Measurements from ENCODE around the gene ADCY9.
"Not testable (repeated sequence)": the region's sequence is repeated elsewhere in the genome, so short reads cannot be mapped to it uniquely, and the experiment has no call there.

Gene ADCY9

GRCh38 chr16:4046221-4046620, 70.0 kb downstream of the ADCY9 start:
- Histone ChIP-seq H3K9ac (ENCODE audit: low read length in 5 of 5) (no peak overlapping the region), H3K4me1 (ENCODE audit: control insufficient read depth in 5 of 5, insufficient read depth in 5 of 5, low read length in 5 of 5) (no peaks in the 10 kb centered on the region), H3K36me3 (ENCODE audit: control insufficient read depth in 5 of 5, insufficient read depth in 5 of 5, low read length in 5 of 5) (no peaks in the 10 kb centered on the region), H3K4me3 (ENCODE audit: low read depth in 1 of 5, low read length in 5 of 5) (no peak overlapping the region), H3K27me3 (ENCODE audit: control insufficient read depth in 5 of 5, insufficient read depth in 4 of 5, low read length in 5 of 5) (no peaks in the 10 kb centered on the region), H3K9me3 (ENCODE audit: control insufficient read depth in 5 of 5, low read length in 5 of 5) (no peaks in the 10 kb centered on the region), H3K27ac (ENCODE audit: low read depth, low read length) (no peak overlapping the region)

- H3K4me1 ChIP-seq (ENCODE audit: control insufficient read depth in 5 of 5, insufficient read depth in 5 of 5, low read length in 5 of 5); H3K27me3 ChIP-seq (ENCODE audit: control insufficient read depth in 5 of 5, insufficient read depth in 4 of 5, low read length in 5 of 5); H3K9me3 ChIP-seq (ENCODE audit: control insufficient read depth in 5 of 5, low read length in 5 of 5); H3K4me3 ChIP-seq (ENCODE audit: low read depth in 1 of 5, low read length in 5 of 5); H3K36me3 ChIP-seq (ENCODE audit: control insufficient read depth in 5 of 5, insufficient read depth in 5 of 5, low read length in 5 of 5); H3K9ac ChIP-seq (ENCODE audit: low read length in 5 of 5); H3K27ac ChIP-seq (ENCODE audit: low read depth, low read length): not testable (repeated sequence)
These were observed 70.7 kb downstream of the ADCY9 start for GRCh38 chr16:4045561-4045960.

GRCh38 chr16:4042581-4042980, 73.7 kb downstream of the ADCY9 start:
- no peaks in the 10 kb centered on the region for H3K27me3 ChIP-seq (ENCODE audit: control insufficient read depth in 5 of 5, insufficient read depth in 4 of 5, low read length in 5 of 5)
- H3K27ac ChIP-seq (ENCODE audit: low read depth, low read length) = no peak overlapping the region
- H3K4me3 ChIP-seq (ENCODE audit: low read depth in 1 of 5, low read length in 5 of 5) = no peak overlapping the region
- H3K4me1 ChIP-seq (ENCODE audit: control insufficient read depth in 5 of 5, insufficient read depth in 5 of 5, low read length in 5 of 5) = no peaks in the 10 kb centered on the region
- H3K9ac ChIP-seq (ENCODE audit: low read length in 5 of 5) = no peak overlapping the region
- no peaks in the 10 kb centered on the region for H3K9me3 ChIP-seq (ENCODE audit: control insufficient read depth in 5 of 5, low read length in 5 of 5)
- H3K36me3 ChIP-seq (ENCODE audit: control insufficient read depth in 5 of 5, insufficient read depth in 5 of 5, low read length in 5 of 5) = no peaks in the 10 kb centered on the region

- Histone ChIP-seq H3K27ac (ENCODE audit: low read depth, low read length) (no peak overlapping the region), H3K4me3 (ENCODE audit: low read depth in 1 of 5, low read length in 5 of 5) (no peak overlapping the region), H3K9ac (ENCODE audit: low read length in 5 of 5) (no peak overlapping the region), H3K4me1 (ENCODE audit: control insufficient read depth in 5 of 5, insufficient read depth in 5 of 5, low read length in 5 of 5) (no peaks in the 10 kb centered on the region), H3K27me3 (ENCODE audit: control insufficient read depth in 5 of 5, insufficient read depth in 4 of 5, low read length in 5 of 5) (no peaks in the 10 kb centered on the region), H3K9me3 (ENCODE audit: control insufficient read depth in 5 of 5, low read length in 5 of 5) (no peaks in the 10 kb centered on the region), H3K36me3 (ENCODE audit: control insufficient read depth in 5 of 5, insufficient read depth in 5 of 5, low read length in 5 of 5) (no peaks in the 10 kb centered on the region)
These were observed 77.8 kb downstream of the ADCY9 start for GRCh38 chr16:4038448-4038847.

GRCh38 chr16:4036952-4037351, 79.3 kb downstream of the ADCY9 start:
- H3K36me3 ChIP-seq (ENCODE audit: control insufficient read depth in 5 of 5, insufficient read depth in 5 of 5, low read length in 5 of 5); H3K27ac ChIP-seq (ENCODE audit: low read depth, low read length); H3K4me3 ChIP-seq (ENCODE audit: low read depth in 1 of 5, low read length in 5 of 5); H3K9ac ChIP-seq (ENCODE audit: low read length in 5 of 5); H3K4me1 ChIP-seq (ENCODE audit: control insufficient read depth in 5 of 5, insufficient read depth in 5 of 5, low read length in 5 of 5); H3K9me3 ChIP-seq (ENCODE audit: control insufficient read depth in 5 of 5, low read length in 5 of 5); H3K27me3 ChIP-seq (ENCODE audit: control insufficient read depth in 5 of 5, insufficient read depth in 4 of 5, low read length in 5 of 5): not testable (repeated sequence)

- Histone ChIP-seq H3K9ac (ENCODE audit: low read length in 5 of 5) (no peak overlapping the region), H3K36me3 (ENCODE audit: control insufficient read depth in 5 of 5, insufficient read depth in 5 of 5, low read length in 5 of 5) (no peaks in the 10 kb centered on the region), H3K4me3 (ENCODE audit: low read depth in 1 of 5, low read length in 5 of 5) (no peak overlapping the region), H3K27ac (ENCODE audit: low read depth, low read length) (no peak overlapping the region), H3K27me3 (ENCODE audit: control insufficient read depth in 5 of 5, insufficient read depth in 4 of 5, low read length in 5 of 5) (no peaks in the 10 kb centered on the region), H3K4me1 (ENCODE audit: control insufficient read depth in 5 of 5, insufficient read depth in 5 of 5, low read length in 5 of 5) (peaks cover 0 to 7% (median 0%) of the 10 kb centered on the region in 5 donors), H3K9me3 (ENCODE audit: control insufficient read depth in 5 of 5, low read length in 5 of 5) (no peaks in the 10 kb centered on the region)
These were observed 81.3 kb downstream of the ADCY9 start for GRCh38 chr16:4034963-4035362.

GRCh38 chr16:4033951-4034350, 82.3 kb downstream of the ADCY9 start:
- no peaks in the 10 kb centered on the region for H3K9me3 ChIP-seq (ENCODE audit: control insufficient read depth in 5 of 5, low read length in 5 of 5)
- no peaks in the 10 kb centered on the region for H3K27me3 ChIP-seq (ENCODE audit: control insufficient read depth in 5 of 5, insufficient read depth in 4 of 5, low read length in 5 of 5)
- no peaks in the 10 kb centered on the region for H3K36me3 ChIP-seq (ENCODE audit: control insufficient read depth in 5 of 5, insufficient read depth in 5 of 5, low read length in 5 of 5)
- peaks cover 0 to 7% (median 0%) of the 10 kb centered on the region in 5 donors for H3K4me1 ChIP-seq (ENCODE audit: control insufficient read depth in 5 of 5, insufficient read depth in 5 of 5, low read length in 5 of 5)
- no peak overlapping the region for H3K27ac ChIP-seq (ENCODE audit: low read depth, low read length)
- H3K4me3 ChIP-seq (ENCODE audit: low read depth in 1 of 5, low read length in 5 of 5) = no peak overlapping the region
- H3K9ac ChIP-seq (ENCODE audit: low read length in 5 of 5) = no peak overlapping the region

GRCh38 chr16:4032768-4033167, 83.5 kb downstream of the ADCY9 start:
- Histone ChIP-seq H3K4me3 (ENCODE audit: low read depth in 1 of 5, low read length in 5 of 5) (no peak overlapping the region), H3K9me3 (ENCODE audit: control insufficient read depth in 5 of 5, low read length in 5 of 5) (no peaks in the 10 kb centered on the region), H3K9ac (ENCODE audit: low read length in 5 of 5) (no peak overlapping the region), H3K27ac (ENCODE audit: low read depth, low read length) (no peak overlapping the region), H3K27me3 (ENCODE audit: control insufficient read depth in 5 of 5, insufficient read depth in 4 of 5, low read length in 5 of 5) (no peaks in the 10 kb centered on the region), H3K4me1 (ENCODE audit: control insufficient read depth in 5 of 5, insufficient read depth in 5 of 5, low read length in 5 of 5) (peaks cover 0 to 7% (median 0%) of the 10 kb centered on the region in 5 donors), H3K36me3 (ENCODE audit: control insufficient read depth in 5 of 5, insufficient read depth in 5 of 5, low read length in 5 of 5) (no peaks in the 10 kb centered on the region)

- Histone ChIP-seq H3K4me3 (ENCODE audit: low read depth in 1 of 5, low read length in 5 of 5) (no peak overlapping the region), H3K9ac (ENCODE audit: low read length in 5 of 5) (no peak overlapping the region), H3K9me3 (ENCODE audit: control insufficient read depth in 5 of 5, low read length in 5 of 5) (no peaks in the 10 kb centered on the region), H3K4me1 (ENCODE audit: control insufficient read depth in 5 of 5, insufficient read depth in 5 of 5, low read length in 5 of 5) (peaks cover 0 to 11% (median 0%) of the 10 kb centered on the region in 5 donors), H3K27me3 (ENCODE audit: control insufficient read depth in 5 of 5, insufficient read depth in 4 of 5, low read length in 5 of 5) (no peaks in the 10 kb centered on the region), H3K27ac (ENCODE audit: low read depth, low read length) (no peak overlapping the region), H3K36me3 (ENCODE audit: control insufficient read depth in 5 of 5, insufficient read depth in 5 of 5, low read length in 5 of 5) (no peaks in the 10 kb centered on the region)
These were observed 88.1 kb downstream of the ADCY9 start for GRCh38 chr16:4028144-4028543.

GRCh38 chr16:4026854-4027253, 89.4 kb downstream of the ADCY9 start:
- no peak overlapping the region for H3K27ac ChIP-seq (ENCODE audit: low read depth, low read length)
- H3K27me3 ChIP-seq (ENCODE audit: control insufficient read depth in 5 of 5, insufficient read depth in 4 of 5, low read length in 5 of 5) = no peaks in the 10 kb centered on the region
- peaks cover 0 to 11% (median 0%) of the 10 kb centered on the region in 5 donors for H3K4me1 ChIP-seq (ENCODE audit: control insufficient read depth in 5 of 5, insufficient read depth in 5 of 5, low read length in 5 of 5)
- H3K9me3 ChIP-seq (ENCODE audit: control insufficient read depth in 5 of 5, low read length in 5 of 5) = no peaks in the 10 kb centered on the region
- H3K4me3 ChIP-seq (ENCODE audit: low read depth in 1 of 5, low read length in 5 of 5) = no peak overlapping the region
- H3K9ac ChIP-seq (ENCODE audit: low read length in 5 of 5) = no peak overlapping the region
- no peaks in the 10 kb centered on the region for H3K36me3 ChIP-seq (ENCODE audit: control insufficient read depth in 5 of 5, insufficient read depth in 5 of 5, low read length in 5 of 5)

- Histone ChIP-seq H3K9me3 (ENCODE audit: control insufficient read depth in 5 of 5, low read length in 5 of 5) (no peaks in the 10 kb centered on the region), H3K4me1 (ENCODE audit: control insufficient read depth in 5 of 5, insufficient read depth in 5 of 5, low read length in 5 of 5) (peaks cover 0 to 11% (median 0%) of the 10 kb centered on the region in 5 donors), H3K27me3 (ENCODE audit: control insufficient read depth in 5 of 5, insufficient read depth in 4 of 5, low read length in 5 of 5) (no peaks in the 10 kb centered on the region), H3K9ac (ENCODE audit: low read length in 5 of 5) (no peak overlapping the region), H3K27ac (ENCODE audit: low read depth, low read length) (no peak overlapping the region), H3K4me3 (ENCODE audit: low read depth in 1 of 5, low read length in 5 of 5) (peak overlapping the region in 1 of 5 donors; percentile 6), H3K36me3 (ENCODE audit: control insufficient read depth in 5 of 5, insufficient read depth in 5 of 5, low read length in 5 of 5) (no peaks in the 10 kb centered on the region)
These were observed 90.8 kb downstream of the ADCY9 start for GRCh38 chr16:4025428-4025827.

Measured in subcutaneous abdominal adipose tissue (tissue), 5 donors.